SK-N-SH treated with all-trans-retinoic acid at 6 μM for 48 hours (cell line): Measurements from ENCODE around the gene EXOC4.

ENCODE experiments used
- ATAC-seq: fragments of 200-7000 bp; cut with Tn5 transposase; 3 replicates; pipeline ENCODE4 v1.9.1; 2020; ENCODE audit warnings: mild to moderate bottlenecking, moderate library complexity
- ARNTL ChIP-seq: fragments of 450-650 bp; formaldehyde crosslinking; IDR thresholded peaks from 2 replicates; pipeline ENCODE4 v1.5.0; 2020; ENCODE audit warnings: low read depth, mild to moderate bottlenecking, moderate library complexity, borderline replicate concordance
- BACH2 ChIP-seq: fragments of 250-450 bp; sonication (Bioruptor Pico); IDR thresholded peaks from 2 replicates; pipeline ENCODE4 v1.9.0; 2021; ENCODE audit warnings: mild to moderate bottlenecking, borderline replicate concordance
- CREB5 ChIP-seq: fragments of 250-450 bp; sonication (Bioruptor Pico); IDR thresholded peaks from 2 replicates; pipeline ENCODE4 v1.5.1; 2020; ENCODE audit warnings: low read depth, mild to moderate bottlenecking, moderate library complexity
- CSRNP3 ChIP-seq: fragments of 250-450 bp; sonication (Bioruptor Pico); IDR thresholded peaks from 2 replicates; pipeline ENCODE4 v1.5.1; 2021; ENCODE audit warnings: mild to moderate bottlenecking, moderate library complexity
- ESRRG ChIP-seq: fragments of 250-450 bp; sonication (Bioruptor Pico); IDR thresholded peaks from 2 replicates; pipeline ENCODE4 v1.6.1; 2021; ENCODE audit warnings: mild to moderate bottlenecking
- GLIS3 ChIP-seq: fragments of 250-450 bp; sonication (Bioruptor Pico); IDR thresholded peaks from 2 replicates; pipeline ENCODE4 v1.5.0; 2020; ENCODE audit warnings: mild to moderate bottlenecking, moderate library complexity
- ISL1 ChIP-seq: fragments of 250-450 bp; sonication (Bioruptor Pico); IDR thresholded peaks from 2 replicates; pipeline ENCODE4 v2.1.2; 2022; ENCODE audit warnings: mild to moderate bottlenecking, moderate library complexity
- OSR1 ChIP-seq: fragments of 250-450 bp; sonication (Bioruptor Pico); IDR thresholded peaks from 2 replicates; pipeline ENCODE4 v1.8.0; 2022; ENCODE audit warnings: moderate library complexity, mild to moderate bottlenecking, inconsistent platforms
- PATZ1 ChIP-seq: fragments of 250-450 bp; sonication (Bioruptor Pico); IDR thresholded peaks from 2 replicates; pipeline ENCODE4 v1.8.0; 2020; ENCODE audit warnings: mild to moderate bottlenecking, moderate library complexity, borderline replicate concordance
- POU6F1 ChIP-seq: fragments of 250-450 bp; sonication (Bioruptor Pico); IDR thresholded peaks from 2 replicates; pipeline ENCODE4 v1.8.0; 2021; ENCODE audit warnings: low read depth, mild to moderate bottlenecking, moderate library complexity, borderline replicate concordance
- PPARA ChIP-seq: fragments of 250-450 bp; sonication (Bioruptor Pico); IDR thresholded peaks from 2 replicates; pipeline ENCODE4 v1.5.0; 2020; ENCODE audit warnings: mild to moderate bottlenecking, borderline replicate concordance
- RARB ChIP-seq: fragments of 250-450 bp; sonication (Bioruptor Pico); IDR thresholded peaks from 2 replicates; pipeline ENCODE4 v1.8.0; 2021; ENCODE audit warnings: mild to moderate bottlenecking, moderate library complexity
- SNAI2 ChIP-seq: fragments of 250-450 bp; sonication (Bioruptor Pico); IDR thresholded peaks from 2 replicates; pipeline ENCODE4 v1.5.0; 2020; ENCODE audit warnings: mild to moderate bottlenecking, moderate library complexity
- TCF4 ChIP-seq: fragments of 250-450 bp; sonication (Bioruptor Pico); IDR thresholded peaks from 2 replicates; pipeline ENCODE4 v1.8.0; 2021; ENCODE audit warnings: mild to moderate bottlenecking, moderate library complexity, borderline replicate concordance
- TOX ChIP-seq: fragments of 250-450 bp; sonication (Bioruptor Pico); IDR thresholded peaks from 2 replicates; pipeline ENCODE4 v1.8.0; 2021; ENCODE audit warnings: mild to moderate bottlenecking, moderate library complexity, borderline replicate concordance
- ZC3H10 ChIP-seq: fragments of 250-450 bp; sonication (Bioruptor Pico); IDR thresholded peaks from 2 replicates; pipeline ENCODE4 v1.5.1; 2021; ENCODE audit warnings: mild to moderate bottlenecking, moderate library complexity
- ZFP3 ChIP-seq: fragments of 250-450 bp; sonication (Bioruptor Pico); IDR thresholded peaks from 2 replicates; pipeline ENCODE4 v1.5.0; 2020; ENCODE audit warnings: mild to moderate bottlenecking, moderate library complexity
- ZFP30 ChIP-seq: fragments of 450-650 bp; formaldehyde crosslinking; IDR thresholded peaks from 2 replicates; pipeline ENCODE4 v1.5.0; 2022; ENCODE audit warnings: mild to moderate bottlenecking, moderate library complexity
- ZNF565 ChIP-seq: fragments of 450-650 bp; formaldehyde crosslinking; conservative IDR thresholded peaks from 2 replicates; pipeline ENCODE4 v1.5.0; 2020; ENCODE audit warnings: low read depth, mild to moderate bottlenecking, moderate library complexity
- ZNF70 ChIP-seq: fragments of 450-650 bp; formaldehyde crosslinking; IDR thresholded peaks from 2 replicates; pipeline ENCODE4 v1.5.0; 2020; ENCODE audit warnings: mild to moderate bottlenecking, moderate library complexity
- ZNF8 ChIP-seq: fragments of 450-650 bp; formaldehyde crosslinking; IDR thresholded peaks from 2 replicates; pipeline ENCODE4 v1.5.0; 2020; ENCODE audit warnings: mild to moderate bottlenecking, moderate library complexity

EXOC4 gene

GRCh38 chr7:133408212-133408611, 155.3 kb downstream of the EXOC4 start:
- TF ChIP-seq PPARA (CRISPR knock-in tag) (no peak), ARNTL (no peak), BACH2 (CRISPR knock-in tag) (no peak), OSR1 (CRISPR knock-in tag) (no peak), CREB5 (CRISPR knock-in tag) (no peak), PATZ1 (CRISPR knock-in tag) (no peak), POU6F1 (CRISPR knock-in tag) (no peak), SNAI2 (CRISPR knock-in tag) (no peak), TOX (CRISPR knock-in tag) (no peak), RARB (CRISPR knock-in tag) (no peak), ZNF565 (CRISPR knock-in tag) (no peak), ZNF70 (CRISPR knock-in tag) (no peak), ZFP30 (no peak), CSRNP3 (CRISPR knock-in tag) (no peak), ZNF8 (CRISPR knock-in tag) (no peak), GLIS3 (CRISPR knock-in tag) (no peak), ZFP3 (CRISPR knock-in tag) (no peak)
- TF ChIP-seq, all 23 proteins: peak for 0
- no peak for ATAC-seq

GRCh38 chr7:133409421-133409820, 156.5 kb downstream of the EXOC4 start:
- TF ChIP-seq TCF4 (CRISPR knock-in tag) (no peak), PATZ1 (CRISPR knock-in tag) (no peak), ISL1 (CRISPR knock-in tag) (no peak), OSR1 (CRISPR knock-in tag) (no peak), PPARA (CRISPR knock-in tag) (no peak)
- TF ChIP-seq, all 23 proteins: peak for 0

GRCh38 chr7:133409966-133410365, 157.1 kb downstream of the EXOC4 start:
- ATAC-seq: peak; percentile 38; the same call in 1 of the 3 replicates
- TF ChIP-seq CREB5 (CRISPR knock-in tag): no peak
- no peak for TF ChIP-seq ZC3H10 (CRISPR knock-in tag)
- no peak for TF ChIP-seq CSRNP3 (CRISPR knock-in tag)
- no peak for TF ChIP-seq SNAI2 (CRISPR knock-in tag)
- TF ChIP-seq PATZ1 (CRISPR knock-in tag): no peak
- TF ChIP-seq ZNF8 (CRISPR knock-in tag): no peak
- no peak for TF ChIP-seq TCF4 (CRISPR knock-in tag)
- no peak for TF ChIP-seq ARNTL
- TF ChIP-seq PPARA (CRISPR knock-in tag): no peak
- TF ChIP-seq OSR1 (CRISPR knock-in tag): no peak
- TF ChIP-seq ZFP30: no peak
- TF ChIP-seq ESRRG (CRISPR knock-in tag): no peak
- TF ChIP-seq RARB (CRISPR knock-in tag): no peak
- TF ChIP-seq ZFP3 (CRISPR knock-in tag): no peak
- TF ChIP-seq ISL1 (CRISPR knock-in tag): no peak
- no peak for TF ChIP-seq GLIS3 (CRISPR knock-in tag)
- no peak for TF ChIP-seq POU6F1 (CRISPR knock-in tag)
- TF ChIP-seq ZNF565 (CRISPR knock-in tag): no peak

More at GRCh38 chr7:133409421-133409820, 156.5 kb downstream of the EXOC4 start:
- no peak; the same call in 2 of the 3 replicates for ATAC-seq
